SU-DHL-6 (cell line): ENCODE data around the gene FLT3LG.

Source experiments
- CTCF ChIP-seq: fragments of 200-600 bp; sonication (generic); IDR thresholded peaks from one replicate; pipeline ENCODE4 v1.5.1; 2017; ENCODE audit warnings: antibody characterized with exemption, mild to moderate bottlenecking, low read length, moderate library complexity; ENCODE audit not compliant: insufficient read depth, poor library complexity, severe bottlenecking
- EZH2phosphoT487 ChIP-seq: fragments of 200-600 bp; sonication (generic), shearing (Covaris generic); conservative IDR thresholded peaks from 2 replicates; pipeline ENCODE4 v1.6.1; 2018; ENCODE audit warnings: mild to moderate bottlenecking, antibody characterized with exemption, low read length, moderate library complexity, mixed read lengths

- TF ChIP-seq CTCF: no peak
- no peak for TF ChIP-seq EZH2phosphoT487
Observed at GRCh38 chr19:49534632-49535385, 60.8 kb downstream of the FLT3LG start.
